Activated T-helper 1 cell treated with Interleukin-2 at 50 U/mL for 16 hours (primary cell): ENCODE measurements around the gene CDH3.
A peak's percentile ranks its signal among the peaks of the same experiment; 100 is the strongest.
"Not testable (repeated sequence)": the region's sequence is repeated elsewhere in the genome, so short reads cannot be mapped to it uniquely, and the experiment has no call there.

Source experiments
- DNase-seq: peaks from one replicate; pipeline ENCODE4 v3.0.0-alpha.2; 2020; ENCODE audit warnings: low read depth

The CDH3 gene

DNA sequence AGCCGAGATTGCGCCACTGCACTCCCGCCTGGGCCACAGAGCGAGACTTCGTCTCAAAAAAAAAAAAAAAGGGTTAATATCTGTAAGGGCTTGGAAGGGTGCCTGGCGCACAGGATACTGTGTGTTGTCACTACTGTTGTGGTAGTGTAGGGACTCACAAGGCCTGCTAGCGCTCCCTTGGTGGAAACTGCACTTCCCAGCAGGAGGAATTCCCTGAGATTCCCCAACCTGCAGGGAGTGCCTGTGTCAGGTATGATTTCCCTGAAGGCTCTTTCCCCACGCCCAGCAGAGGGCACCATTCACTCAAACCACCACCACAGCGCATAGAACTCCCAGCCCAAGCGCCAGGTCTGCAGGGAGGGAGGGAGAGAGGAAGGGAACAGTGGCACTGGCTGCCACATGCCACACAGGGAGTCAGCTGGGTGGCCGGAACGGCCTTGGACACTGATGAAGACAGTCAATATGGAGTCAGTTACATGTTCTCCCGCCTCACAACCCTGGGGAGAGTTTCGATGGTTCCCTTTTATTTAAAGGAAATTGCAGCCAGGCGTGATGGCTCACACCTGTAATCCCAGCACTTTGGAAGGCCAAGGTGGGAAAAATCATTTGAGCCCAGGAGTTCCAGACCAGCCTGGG lies 59.2 kb downstream of the CDH3 start:
- peak; percentile 9 for DNase-seq

DNA sequence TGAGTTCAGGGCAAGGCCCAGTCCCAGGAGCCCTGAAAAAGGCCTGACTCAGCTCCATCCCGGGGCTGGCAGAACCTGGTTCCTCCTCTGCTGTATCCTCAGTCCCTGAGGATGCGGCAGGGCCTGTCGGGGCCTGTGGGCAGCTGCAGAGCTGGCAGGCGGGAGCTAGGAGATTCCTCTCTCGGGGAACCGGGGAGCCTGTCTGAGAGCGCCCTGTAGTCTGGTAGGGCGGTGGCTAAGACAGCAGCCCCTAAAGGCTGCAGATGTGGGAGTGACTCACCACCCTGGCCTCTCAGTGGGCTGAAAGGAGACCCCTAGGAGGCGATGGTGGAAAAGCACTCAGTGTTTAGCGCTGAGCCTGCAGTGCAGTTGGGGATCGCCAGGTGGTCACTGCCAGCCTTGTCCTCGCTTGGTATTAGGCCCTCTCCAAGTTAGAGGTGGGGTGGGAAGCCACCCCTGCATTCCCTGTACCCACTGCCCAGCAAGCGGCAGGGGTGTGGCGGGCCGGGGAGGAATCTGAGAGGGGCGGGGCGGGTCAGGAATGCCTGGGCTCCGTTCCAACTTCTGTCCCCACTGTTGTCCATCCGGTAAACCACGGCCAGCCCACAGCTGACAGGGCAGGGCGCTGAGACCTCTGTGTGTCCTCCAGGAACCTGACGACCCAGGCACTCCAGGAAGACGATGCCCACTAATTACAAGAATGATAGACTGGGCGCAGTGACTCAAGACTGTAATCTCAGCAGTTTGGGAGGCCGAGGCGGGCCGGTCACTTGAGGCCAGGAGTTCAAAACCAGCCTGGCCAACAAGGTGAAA lies 62.4 kb downstream of the CDH3 start:
- DNase-seq: no peak

DNA sequence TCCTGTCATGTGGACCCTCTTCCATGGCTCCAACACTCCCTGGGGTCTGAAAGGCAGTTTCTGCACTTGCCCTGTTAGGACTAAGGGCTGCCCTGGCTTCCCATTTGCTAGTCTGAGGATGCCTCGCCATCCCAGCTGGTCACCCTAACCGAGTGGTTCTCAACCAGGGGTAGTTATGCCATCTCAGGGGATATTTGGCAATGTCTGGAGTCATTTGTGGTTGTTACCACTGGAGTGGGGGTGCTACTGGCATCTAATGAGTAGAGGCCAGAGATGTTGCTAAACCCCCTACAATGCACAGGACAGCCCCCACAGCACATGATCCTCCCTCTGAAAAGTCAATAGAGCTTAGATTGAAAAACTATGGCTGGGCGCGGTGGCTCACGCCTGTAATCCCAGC lies 65.1 kb downstream of the CDH3 start:
- no peak for DNase-seq

DNA sequence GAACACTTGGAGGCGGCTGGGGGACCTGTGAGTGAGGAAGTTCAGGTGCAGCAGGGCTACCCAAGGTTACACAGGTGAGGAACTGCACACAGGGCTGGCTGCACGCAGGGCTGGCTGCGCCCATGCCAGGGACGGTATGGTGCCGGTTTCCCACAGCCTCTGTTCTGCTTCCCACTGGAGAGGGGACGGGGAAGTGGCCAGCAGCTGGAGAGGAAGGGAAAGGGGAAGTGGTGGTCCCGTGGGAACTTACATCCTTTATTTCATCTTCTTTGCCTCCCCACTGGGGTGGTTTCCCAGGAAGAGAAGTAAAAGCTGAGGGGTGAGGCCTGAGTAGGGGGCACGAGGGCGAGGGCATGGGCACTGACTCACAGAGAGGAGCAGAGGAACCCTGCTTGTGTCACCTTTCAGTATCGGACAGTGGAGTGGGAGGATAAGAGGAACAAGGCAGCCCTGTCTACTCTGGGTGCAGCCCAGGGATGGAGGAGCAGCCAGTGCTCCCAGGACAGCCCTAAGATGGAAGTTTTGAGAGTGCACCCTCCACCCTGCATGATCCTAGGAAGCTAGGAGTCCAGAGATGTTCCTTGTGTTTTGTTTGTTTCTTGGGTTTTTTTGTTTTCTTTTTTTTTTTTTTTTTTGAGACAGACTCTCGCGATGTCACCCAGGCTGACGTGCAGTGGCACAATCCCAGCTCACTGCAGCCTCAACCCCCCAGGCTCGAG lies 66.5 kb downstream of the CDH3 start:
- no peak for DNase-seq

DNA sequence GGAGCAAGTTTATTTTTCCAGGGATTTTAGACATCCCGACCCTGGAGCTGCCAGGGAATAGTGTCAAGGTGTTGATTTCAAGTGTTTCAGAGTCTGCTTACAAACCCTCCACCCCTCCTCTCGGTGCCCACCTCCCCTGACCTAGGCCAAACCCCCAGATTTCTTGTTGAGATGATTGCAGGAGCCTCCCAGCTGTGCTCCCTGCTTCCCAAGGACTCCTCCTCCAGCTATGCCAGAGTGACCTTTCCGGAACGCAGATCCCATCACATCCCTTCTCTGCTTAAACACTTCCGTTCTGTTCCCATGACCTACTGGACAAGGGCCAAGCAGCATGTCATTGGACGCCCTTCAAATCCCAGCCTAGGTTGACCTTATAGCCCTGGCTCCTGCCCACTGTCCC lies 68.3 kb downstream of the CDH3 start:
- DNase-seq: no peak

DNA sequence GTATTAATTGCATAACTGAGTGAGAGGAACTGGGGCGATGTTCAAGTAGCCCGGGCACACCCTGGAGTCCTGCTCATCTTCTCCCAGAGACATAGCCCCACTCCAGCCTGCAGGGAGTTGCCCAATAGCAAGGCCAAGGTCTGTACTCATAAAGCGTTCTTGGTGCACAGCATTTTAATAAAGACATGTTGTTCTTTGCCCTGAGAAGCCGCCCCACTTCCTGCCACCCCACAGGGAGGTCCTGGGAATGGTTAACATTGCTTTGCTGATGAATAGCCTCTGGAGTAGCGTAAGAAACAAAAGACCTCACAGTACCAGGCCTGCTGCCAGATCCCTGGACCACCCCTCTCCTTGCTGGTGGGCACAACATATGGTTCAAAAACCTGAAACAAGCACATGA lies 70.4 kb downstream of the CDH3 start:
- DNase-seq: no peak

DNA sequence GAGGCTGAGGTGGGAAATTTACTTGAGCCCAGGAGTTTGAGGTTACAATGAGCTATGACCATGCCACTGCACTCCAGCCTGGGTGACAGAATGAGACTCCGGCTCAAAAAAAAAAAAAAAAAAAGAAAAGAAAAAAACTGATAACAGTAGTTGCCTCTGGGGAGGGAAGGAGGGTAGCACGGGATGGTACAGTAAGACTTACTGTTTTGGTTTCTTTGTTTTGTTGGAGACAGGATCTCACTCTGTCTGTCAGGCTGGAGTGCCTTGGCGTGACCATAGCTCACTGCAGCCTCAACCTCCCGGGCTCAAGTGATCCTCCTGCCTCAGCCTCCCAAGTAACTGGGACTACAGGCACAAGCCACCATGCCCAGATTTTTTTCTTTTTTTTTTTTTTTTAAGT lies 71.4 kb downstream of the CDH3 start:
- not testable (repeated sequence) for DNase-seq

DNA sequence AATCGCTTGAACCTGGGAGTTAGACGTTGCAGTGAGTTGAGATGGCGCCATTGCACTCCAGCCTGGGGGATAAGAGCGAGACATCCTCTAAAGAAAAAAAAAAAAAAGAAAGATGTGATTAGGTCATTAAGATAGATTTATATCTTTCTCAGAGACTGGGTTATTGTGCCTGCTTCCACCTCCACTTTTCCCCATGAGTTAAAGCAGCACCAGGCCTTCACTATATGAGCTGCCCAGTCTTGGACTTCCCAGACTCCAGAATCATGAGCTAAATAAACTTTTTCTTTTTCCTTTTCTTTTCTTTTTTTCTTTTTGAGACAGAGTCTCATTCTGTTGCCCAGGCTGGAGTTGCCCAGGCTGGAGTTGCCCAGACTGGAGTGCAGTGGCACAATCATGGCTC lies 72.6 kb downstream of the CDH3 start:
- no peak for DNase-seq

DNA sequence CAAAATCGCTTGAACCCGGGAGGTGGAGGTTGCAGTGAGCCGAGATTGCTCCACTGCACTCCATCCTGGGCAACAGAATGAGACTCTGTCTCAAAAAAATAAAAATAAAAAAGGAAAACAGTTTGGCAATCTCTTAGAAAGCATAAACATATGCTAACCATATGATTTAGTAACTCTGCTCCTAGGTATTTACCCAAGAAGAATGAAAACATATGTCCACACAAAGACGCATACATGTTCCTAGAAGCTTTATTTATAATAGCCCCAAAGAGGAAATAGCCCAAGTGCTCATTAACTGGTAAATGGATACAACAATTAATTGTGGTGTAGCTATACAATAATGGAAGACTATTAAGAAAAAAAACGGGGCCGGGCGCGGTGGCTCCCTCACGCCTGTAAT lies 73.5 kb downstream of the CDH3 start:
- DNase-seq: no peak

DNA sequence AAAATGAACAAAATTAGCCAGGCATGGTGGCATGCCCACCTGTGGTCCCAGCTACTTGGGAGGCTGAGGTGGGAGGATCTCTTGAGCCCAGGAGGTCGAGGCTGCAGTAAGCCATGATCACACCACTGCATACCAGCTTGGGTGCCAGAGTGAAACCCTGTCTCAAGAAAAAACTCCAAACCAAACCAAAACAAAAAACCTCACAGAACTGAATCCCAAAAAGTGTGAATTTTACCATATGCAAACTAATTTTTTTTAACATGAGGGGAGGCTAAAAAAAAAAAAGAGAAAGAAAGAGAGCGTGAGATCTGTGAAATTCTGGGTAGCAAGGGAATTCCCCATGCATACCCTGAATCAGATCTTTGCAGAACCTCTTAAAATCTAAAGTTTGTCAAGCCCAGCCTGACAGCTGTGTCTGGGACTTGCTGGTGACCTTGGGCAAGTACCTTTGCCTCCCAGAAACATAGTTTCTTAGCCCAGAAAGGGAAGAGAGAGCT lies 74.9 kb downstream of the CDH3 start:
- no peak for DNase-seq

DNA sequence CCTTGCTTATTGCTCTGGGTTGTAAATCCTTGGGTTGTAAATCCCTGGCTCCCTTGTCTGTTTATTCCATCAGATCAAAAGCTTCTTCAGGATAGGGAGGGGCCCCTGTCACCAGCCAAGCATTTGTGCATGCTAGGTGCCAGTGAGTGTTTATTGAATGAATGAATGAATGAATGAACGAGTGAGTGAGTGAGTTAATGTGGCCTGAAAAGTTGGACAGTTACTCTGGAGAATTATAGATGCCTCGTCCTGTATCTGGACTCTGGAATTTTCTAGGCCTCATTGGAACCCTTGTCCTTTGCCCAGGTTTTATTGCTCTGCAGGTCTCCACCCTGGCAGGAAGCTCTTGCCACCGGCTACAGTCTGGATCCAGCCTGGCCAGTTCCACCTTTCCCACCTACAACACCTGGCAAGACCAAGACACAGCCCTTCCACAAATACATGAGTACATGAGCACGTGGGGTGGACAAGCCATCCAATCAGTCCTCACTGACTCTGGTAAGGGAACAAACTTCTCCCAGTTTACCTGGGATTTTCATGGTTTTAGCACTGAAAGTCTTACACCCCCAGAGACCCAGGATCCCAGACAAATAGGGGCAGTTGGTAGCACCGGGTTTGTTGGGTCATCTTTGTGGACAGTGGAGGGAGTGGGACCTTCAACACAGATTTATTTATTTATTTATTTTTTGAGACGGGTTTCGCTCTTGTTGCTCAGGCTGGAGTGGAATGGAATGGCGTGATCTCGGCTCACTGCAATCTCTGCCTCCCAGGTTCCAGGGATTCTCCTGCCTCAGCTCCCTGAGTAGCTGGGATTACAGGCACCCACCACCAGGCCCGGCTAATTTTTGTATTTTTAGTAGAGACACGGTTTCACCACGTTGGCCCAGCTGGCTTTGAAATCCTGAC lies 77.3 kb downstream of the CDH3 start:
- DNase-seq: no peak

DNA sequence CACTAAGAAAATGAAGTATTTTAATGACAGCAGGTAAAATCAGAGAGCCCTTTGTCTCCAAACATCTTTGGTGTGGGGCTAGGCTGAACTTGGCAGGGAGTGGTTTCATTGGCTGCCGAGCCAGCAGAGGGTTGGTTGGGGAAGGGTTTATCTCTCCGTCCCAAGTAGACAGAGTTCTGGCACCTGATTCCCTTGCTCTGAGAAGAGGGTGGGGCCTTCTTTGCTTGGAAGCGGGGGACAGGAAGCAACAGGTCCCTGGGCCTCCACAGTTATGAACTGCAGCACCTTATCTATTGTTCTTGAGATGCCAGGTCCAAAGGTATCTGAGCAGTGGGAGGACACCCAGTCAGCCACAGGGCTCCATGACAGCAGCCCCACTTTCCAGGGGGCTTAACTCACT lies 79.7 kb downstream of the CDH3 start:
- DNase-seq: no peak

DNA sequence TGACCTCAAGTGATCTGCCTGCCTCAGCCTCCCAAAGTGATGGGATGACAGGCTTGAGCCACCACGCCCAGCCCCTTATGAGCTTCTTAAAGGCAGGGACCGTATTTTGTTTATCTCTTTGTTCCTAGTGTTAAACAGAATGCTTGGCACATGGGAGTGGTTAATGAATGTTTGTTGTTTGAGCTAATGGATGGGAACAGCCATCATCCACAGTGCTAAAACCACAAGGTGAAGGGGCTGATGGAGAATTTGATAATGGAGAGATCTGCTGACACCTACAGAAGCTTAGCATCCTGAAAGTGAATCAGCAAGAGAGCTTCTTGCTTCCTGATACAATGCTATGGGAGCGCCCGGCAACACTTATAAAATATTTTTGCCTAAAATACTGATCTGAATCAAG lies 83.4 kb downstream of the CDH3 start:
- DNase-seq: no peak

DNA sequence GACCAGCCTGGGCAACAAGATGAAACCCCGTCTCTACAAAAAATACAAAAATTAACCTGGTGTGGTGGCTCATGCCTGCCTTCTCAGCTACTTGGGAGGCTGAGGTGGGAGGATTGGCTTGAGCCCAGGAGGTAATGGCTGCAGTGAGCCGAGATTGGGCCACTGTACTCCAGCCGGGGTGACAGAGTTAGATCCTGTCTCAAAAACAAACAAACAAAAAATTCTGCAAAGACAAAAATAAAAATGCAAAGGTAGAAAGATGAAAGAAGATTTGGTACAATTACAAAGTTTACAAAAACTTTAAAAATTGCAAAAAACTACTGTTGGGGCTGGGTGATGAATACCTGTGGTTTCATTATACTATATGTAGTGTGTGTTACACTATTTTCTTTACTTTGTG lies 86.5 kb downstream of the CDH3 start:
- DNase-seq: no peak

DNA sequence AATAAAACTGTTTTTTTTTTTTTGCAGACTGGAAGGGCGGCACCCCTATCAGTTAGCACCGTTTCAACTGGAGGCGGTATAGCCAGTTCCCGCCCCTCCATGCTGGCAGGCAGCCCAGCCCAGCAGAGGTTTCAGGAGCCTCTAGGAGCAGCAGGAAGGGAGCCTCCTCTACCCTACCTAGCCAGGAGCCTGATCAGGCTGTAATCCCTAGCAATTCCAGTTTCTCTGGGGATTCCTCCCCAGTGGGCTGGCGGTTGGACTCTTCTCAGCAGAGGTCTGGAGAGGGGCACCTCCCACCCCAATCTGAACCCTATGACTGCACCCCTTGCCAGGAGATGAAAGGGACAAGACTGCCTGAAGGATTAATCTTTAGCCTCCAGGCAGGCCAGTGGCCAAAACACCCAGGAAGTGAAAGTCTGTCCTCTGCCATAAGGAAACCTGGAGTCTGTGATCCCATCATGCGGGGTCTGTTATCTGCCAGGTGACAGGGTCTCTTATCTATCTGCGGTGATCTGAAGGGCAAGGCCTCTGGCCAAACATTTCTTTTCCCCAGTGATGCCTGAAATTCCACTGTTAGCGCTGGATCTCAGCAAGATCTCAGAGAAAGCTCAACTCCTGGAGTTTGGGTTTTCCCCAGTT lies 87.1 kb downstream of the CDH3 start:
- no peak for DNase-seq

DNA sequence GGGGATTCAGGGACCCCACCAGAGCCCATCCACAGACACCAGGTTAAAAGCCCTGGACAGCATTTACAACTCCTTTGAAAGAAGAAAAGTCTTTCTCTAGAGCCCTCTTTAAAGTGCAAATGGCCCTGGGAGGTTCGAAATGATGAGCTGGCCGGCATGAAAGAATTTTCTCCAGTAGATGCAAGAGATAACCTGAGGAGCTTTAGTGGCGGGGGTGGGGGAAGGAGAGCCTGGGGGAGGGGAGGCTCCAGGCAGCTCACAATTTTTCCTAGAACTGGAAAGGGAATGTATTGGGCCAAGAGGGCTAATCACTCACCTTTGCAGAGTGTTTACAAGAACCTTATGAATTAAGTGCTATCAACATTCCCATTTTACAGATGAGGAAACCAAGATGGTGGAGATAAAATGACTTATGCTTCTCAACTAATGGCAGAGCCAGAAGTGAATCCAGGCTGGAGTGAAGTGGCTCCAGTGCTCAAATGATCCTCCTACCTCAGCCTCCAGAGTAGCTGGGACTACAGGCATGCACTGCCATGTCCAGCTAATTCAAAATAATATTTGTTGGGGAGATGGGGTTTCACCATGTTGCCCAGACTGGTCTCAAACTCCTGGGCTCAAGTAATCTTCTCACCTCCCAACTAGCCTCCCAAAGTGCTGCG lies 87.8 kb downstream of the CDH3 start:
- no peak for DNase-seq

DNA sequence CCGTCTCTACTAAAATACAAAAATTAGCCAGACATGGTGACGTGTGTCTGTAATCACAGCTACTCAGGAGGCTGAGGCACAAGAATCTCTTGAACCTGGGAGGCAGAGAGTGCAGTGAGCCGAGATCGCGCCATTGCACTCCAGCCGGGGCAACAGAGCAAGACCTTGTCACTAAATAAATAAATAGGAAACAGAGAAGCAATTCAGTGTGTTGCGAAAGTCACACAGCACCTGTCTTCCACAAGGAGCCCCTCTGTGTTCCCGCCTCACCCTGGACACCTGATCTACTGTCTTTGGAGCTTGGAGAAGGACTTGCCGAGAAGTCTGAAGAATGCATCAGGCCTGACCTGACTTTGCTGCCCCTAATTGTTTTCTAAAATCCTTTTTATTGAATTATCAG lies 88.5 kb downstream of the CDH3 start:
- DNase-seq: no peak

DNA sequence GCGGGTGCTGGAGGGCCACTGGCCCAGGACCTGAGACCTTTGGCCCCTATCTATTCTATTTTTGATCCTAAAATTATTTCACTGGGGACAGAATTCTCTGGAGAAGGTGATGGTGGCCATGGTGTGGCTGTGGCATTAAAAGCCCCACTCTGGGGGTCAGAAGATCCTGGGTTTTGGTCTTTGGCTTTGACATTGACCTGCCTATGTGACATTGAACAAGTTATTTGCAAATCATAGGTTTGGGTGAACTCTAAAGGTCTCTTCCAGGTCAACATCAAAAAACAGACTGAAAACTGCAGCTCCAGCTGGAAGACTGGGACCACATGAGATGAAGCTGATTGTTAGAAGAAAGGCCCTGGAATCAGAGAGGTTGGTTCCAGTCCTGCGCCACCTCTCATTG lies 89.7 kb downstream of the CDH3 start:
- no peak for DNase-seq

DNA sequence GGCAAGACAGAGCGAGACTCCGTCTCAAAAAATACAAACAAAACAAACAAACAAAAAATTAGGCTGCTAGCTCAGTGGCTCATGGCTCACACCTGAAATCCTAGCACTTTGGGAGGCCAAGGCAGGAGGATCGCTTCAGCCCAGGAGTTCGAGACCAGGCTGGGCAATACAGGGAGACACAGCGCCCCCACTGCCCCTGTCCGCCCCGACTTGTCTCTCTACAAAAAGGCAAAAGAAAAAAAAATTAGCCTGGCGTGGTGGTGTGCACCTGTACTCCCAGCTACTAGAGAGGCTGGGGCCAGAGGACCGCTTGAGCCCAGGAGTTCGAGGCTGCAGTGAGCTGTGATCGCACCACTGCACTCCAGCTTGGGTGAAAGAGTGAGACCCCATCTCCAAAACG lies 91.5 kb downstream of the CDH3 start:
- no peak for DNase-seq

DNA sequence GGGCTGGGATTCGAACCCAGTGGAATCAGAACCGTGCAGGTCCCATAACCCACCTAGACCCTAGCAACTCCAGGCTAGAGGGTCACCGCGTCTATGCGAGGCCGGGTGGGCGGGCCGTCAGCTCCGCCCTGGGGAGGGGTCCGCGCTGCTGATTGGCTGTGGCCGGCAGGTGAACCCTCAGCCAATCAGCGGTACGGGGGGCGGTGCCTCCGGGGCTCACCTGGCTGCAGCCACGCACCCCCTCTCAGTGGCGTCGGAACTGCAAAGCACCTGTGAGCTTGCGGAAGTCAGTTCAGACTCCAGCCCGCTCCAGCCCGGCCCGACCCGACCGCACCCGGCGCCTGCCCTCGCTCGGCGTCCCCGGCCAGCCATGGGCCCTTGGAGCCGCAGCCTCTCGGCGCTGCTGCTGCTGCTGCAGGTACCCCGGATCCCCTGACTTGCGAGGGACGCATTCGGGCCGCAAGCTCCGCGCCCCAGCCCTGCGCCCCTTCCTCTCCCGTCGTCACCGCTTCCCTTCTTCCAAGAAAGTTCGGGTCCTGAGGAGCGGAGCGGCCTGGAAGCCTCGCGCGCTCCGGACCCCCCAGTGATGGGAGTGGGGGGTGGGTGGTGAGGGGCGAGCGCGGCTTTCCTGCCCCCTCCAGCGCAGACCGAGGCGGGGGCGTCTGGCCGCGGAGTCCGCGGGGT lies 92.1 kb downstream of the CDH3 start, which contains the start of gene CDH1:
TSS of gene CDH1 (plus strand) at position 247 of the 684 bp plus-strand sequence. CDS start at position 371, 124 bp downstream.
- DNase-seq: no peak
